Measurements from ENCODE around the gene SEPTIN1.

SEPTIN1 gene

GRCh38 chr16:30374538-30374937 lies 7.8 kb downstream of the SEPTIN1 start, which contains the start of gene MYL11:
TSS of gene MYL11 (plus strand) at chr16:30374802. CDS start at chr16:30374858, 56 bp downstream.
- DNase-seq = no peak

GRCh38 chr16:30372725-30373124 lies 9.6 kb downstream of the SEPTIN1 start:
- DNase-seq = no peak

- DNase-seq = no peak
These were observed 10.2 kb downstream of the SEPTIN1 start for GRCh38 chr16:30372038-30372712.

- no peak for DNase-seq
These were observed 11.0 kb downstream of the SEPTIN1 start for GRCh38 chr16:30371248-30371816.

- DNase-seq = peak; percentile 100
These were observed 11.7 kb downstream of the SEPTIN1 start, which contains the start of gene TBC1D10B for GRCh38 chr16:30370456-30371247. TSS of gene TBC1D10B (minus strand) at chr16:30370494. CDS start at chr16:30370183, 311 bp downstream.

- no peak for DNase-seq
These were observed 12.4 kb downstream of the SEPTIN1 start for GRCh38 chr16:30369938-30370455.

- DNase-seq = no peak
These were observed 13.0 kb downstream of the SEPTIN1 start for GRCh38 chr16:30369091-30369937.

- DNase-seq = no peak
These were observed 13.6 kb downstream of the SEPTIN1 start for GRCh38 chr16:30368792-30369090.

GRCh38 chr16:30368122-30368791 lies 14.1 kb downstream of the SEPTIN1 start:
- peak; percentile 40 for DNase-seq

- DNase-seq = no peak
These were observed 14.9 kb downstream of the SEPTIN1 start for GRCh38 chr16:30367349-30368009.

GRCh38 chr16:30366511-30366910 lies 15.8 kb downstream of the SEPTIN1 start:
- DNase-seq = no peak

- no peak for DNase-seq
These were observed 17.2 kb downstream of the SEPTIN1 start for GRCh38 chr16:30365200-30365599.

- no peak for DNase-seq
These were observed 21.2 kb downstream of the SEPTIN1 start for GRCh38 chr16:30361180-30361579.

- no peak for DNase-seq
These were observed 22.5 kb downstream of the SEPTIN1 start for GRCh38 chr16:30359871-30360170.

GRCh38 chr16:30358990-30359870 lies 23.1 kb downstream of the SEPTIN1 start:
- DNase-seq = no peak

GRCh38 chr16:30358577-30358936 lies 23.8 kb downstream of the SEPTIN1 start:
- no peak for DNase-seq

- no peak for DNase-seq
These were observed 24.4 kb downstream of the SEPTIN1 start for GRCh38 chr16:30357715-30358576.

GRCh38 chr16:30357085-30357714 lies 25.2 kb downstream of the SEPTIN1 start:
- no peak for DNase-seq

GRCh38 chr16:30356401-30357084 lies 25.8 kb downstream of the SEPTIN1 start:
- DNase-seq = no peak
